Astrocyte (in vitro differentiated cells and primary cell): ENCODE data around the gene KRT9.

Experiments
- EZH2 ChIP-seq: IDR thresholded peaks from 2 replicates; pipeline ENCODE4 v1.6.1; 2012; ENCODE audit warnings: mild to moderate bottlenecking, low read length, inconsistent platforms; ENCODE audit not compliant: insufficient read depth
- TF ChIP-seq, protein P1 (sequence below): IDR thresholded peaks from 2 replicates; pipeline ENCODE4 v1.5.1; 2011; ENCODE audit warnings: low read depth, mild to moderate bottlenecking, inconsistent platforms, low read length, moderate library complexity; ENCODE audit not compliant: insufficient read depth

DNA sequence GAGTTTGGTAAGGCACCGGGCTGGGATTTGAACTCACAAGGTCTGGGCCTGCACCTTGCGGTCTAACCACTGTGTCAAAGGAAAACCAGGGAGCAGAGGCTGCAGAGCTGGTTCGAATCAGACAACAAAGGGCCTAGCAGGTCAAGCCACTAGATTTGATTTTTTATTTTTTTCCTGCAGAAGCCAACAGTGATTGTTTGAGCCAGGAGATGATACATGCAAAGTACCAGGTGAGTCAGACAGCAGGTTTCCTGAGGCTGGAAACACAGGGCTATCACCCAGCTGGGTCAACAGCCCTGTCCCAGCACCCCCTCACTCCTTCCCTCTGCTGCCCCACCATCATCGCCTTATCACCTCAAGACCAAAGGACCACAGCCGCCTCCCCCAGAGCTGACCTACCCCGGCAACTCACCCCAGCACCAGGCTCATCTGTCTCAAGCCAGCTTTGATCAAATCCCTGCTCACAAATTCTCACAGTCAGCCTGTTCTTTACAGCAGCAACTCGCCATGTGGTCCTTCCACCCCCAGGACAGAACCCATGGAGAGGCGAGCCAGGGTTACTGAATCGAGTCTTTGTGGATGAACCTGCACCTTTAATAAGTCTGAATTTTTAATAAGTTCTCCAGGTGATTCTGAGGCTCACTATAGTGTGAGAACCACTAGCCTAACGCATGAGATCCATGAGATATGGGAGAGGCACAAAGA lies 30.8 kb downstream of the KRT9 start:
- TF ChIP-seq, protein P1, sequence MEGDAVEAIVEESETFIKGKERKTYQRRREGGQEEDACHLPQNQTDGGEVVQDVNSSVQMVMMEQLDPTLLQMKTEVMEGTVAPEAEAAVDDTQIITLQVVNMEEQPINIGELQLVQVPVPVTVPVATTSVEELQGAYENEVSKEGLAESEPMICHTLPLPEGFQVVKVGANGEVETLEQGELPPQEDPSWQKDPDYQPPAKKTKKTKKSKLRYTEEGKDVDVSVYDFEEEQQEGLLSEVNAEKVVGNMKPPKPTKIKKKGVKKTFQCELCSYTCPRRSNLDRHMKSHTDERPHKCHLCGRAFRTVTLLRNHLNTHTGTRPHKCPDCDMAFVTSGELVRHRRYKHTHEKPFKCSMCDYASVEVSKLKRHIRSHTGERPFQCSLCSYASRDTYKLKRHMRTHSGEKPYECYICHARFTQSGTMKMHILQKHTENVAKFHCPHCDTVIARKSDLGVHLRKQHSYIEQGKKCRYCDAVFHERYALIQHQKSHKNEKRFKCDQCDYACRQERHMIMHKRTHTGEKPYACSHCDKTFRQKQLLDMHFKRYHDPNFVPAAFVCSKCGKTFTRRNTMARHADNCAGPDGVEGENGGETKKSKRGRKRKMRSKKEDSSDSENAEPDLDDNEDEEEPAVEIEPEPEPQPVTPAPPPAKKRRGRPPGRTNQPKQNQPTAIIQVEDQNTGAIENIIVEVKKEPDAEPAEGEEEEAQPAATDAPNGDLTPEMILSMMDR, result no peak
- TF ChIP-seq EZH2, result no peak
